NCI-H226 (cell line): ENCODE results near the gene PCBP3.
"Not testable (repeated sequence)": the region's sequence is repeated elsewhere in the genome, so short reads cannot be mapped to it uniquely, and the experiment has no call there.

Source experiments
- DNase-seq: peaks from one replicate; pipeline ENCODE4 v3.0.0-alpha.2; 2015

Gene PCBP3

DNA sequence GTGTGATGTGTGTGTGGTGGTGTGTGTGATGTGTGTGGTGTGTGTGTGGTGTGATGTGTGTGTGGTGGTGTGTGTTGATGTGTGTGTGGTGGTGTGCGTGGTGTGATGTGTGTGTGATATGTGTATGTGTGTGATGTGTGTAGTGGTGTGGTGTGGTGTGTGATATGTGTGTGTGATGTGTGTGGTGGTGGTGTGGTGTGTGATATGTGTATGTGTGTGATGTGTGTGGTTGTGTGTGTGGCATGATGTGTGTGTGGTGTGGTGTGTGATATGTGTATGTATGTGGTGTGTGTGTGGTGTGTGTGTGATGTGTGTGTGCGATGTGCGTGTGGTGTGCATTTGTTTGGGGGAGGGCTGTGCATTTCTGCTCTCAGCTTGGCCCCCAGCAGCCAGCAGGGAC is 7.1 kb upstream of the PCBP3 start:
- DNase-seq = no peak

GRCh38 chr21:45636951-45637646 is 6.4 kb upstream of the PCBP3 start:
- DNase-seq = no peak

DNA sequence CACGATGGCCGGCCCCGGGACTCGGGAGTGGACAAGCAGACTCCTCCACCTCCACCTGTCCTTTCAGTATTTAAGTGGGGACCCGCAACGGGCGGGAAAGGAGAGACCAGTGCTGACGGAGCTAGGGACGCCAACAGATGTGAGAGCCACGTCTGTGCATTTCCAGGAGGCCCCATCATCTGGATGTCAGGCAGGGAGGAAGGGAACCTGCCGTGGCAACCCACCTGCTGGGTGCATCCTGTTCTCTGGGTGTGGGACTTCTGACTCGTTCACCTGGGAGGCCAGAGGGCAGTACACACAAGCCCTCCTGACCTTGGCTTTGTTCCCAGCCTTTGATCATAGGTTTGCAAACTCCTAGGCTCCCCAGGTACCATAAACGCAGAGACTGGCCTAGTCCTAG is 5.6 kb upstream of the PCBP3 start:
- no peak for DNase-seq

GRCh38 chr21:45638707-45639106 is 4.8 kb upstream of the PCBP3 start:
- no peak for DNase-seq

DNA sequence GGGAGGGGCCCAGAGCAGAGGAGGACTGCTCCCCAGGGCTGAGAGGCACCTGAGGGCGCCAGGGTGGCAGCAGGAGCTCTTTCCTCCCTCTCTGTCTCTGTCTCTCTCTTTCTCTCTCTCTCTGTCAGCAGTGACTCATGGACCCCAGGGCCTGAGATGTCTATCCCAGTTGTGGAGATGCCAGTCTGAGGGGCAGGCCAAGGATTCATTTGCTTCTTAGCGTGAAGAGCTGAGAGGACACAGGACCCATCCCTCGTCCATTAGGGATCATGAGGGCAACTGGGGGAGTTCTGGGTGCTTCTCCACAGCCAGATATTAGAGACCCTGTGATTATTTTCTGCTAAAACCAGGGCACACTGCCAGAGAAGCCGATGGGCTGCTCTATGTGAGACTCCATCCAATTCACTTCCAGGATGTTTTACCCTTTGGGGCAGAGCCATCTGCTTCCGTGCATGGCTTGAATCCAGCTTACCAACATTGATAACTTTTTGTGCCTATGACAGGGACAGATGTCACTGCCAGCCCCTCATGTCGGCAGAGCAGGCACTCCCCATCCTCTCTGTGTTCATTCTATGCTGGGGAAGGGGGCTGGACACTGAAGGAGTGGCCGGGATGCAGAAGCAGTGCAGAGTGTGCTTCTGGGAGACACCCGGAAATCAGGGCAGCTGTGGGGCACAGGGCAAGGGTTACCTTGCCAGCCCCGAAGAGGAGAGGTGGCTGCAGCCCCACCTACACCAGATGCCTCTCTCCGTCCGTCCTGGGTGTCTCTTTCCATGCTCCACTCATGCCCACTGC is 4.1 kb upstream of the PCBP3 start:
- DNase-seq = no peak

GRCh38 chr21:45640001-45640887 is 3.3 kb upstream of the PCBP3 start:
- no peak for DNase-seq

- DNase-seq = peak; percentile 43
These were observed 2.5 kb upstream of the PCBP3 start for GRCh38 chr21:45640888-45641479.

GRCh38 chr21:45641480-45642035 is 2.0 kb upstream of the PCBP3 start:
- DNase-seq = no peak

DNA sequence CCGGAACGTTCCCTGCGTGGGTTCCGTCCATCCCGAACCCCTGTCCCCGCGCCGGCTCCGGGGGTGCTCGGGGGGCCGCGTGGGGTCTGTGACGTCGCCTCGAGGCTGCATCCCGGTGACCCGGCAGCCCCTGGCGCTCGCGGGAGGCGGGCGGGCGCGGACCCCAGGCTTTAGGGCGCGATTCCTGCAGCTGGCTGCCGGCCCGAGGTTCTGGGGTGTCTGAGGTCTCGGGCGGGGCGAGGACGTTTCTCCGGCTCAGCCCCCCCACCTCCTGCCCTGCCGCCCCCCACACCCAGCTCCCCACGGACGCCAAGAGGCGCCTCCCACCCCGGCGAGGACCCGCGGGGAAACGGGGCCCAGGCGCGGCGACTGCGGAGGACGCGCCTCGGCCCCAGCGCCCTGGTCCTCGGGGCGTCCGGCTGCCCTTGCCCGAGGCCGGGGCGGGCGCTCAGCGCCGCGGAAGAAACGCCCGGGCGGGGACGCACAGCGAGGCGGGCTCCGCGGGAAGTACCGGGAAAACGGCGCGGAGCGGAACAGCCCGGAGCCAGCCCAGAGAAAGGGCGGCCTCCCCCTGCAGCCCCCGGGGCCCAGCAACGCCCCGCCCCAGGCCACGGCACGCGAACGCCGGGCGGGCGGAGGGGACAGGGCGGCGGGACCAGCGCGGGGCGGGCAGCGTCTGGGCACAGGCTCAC is 1.3 kb upstream of the PCBP3 start:
- no peak for DNase-seq

GRCh38 chr21:45644041-45644906 is 749 bp downstream of the PCBP3 start:
- DNase-seq = no peak

DNA sequence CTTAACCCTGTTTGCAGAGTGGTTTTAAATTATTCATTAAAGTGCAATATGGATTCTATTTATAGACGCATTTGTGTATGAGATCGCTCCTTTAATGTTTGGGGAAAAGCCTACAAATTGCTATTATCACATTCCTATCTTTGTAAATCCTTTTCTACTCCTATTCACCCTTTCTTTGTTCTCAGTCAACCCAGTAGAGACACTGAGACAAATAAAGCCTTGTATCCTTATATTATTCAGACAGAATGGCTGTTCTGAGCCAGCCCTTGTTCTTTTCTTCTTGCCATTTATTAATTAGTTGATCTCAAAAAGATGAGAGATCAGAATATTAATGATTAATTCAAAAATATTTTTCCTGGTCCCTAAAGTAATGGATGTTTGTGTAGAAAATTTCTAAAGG is 8.4 kb downstream of the PCBP3 start:
- no peak for DNase-seq

GRCh38 chr21:45655124-45655523 is 11.6 kb downstream of the PCBP3 start:
- peak; percentile 44 for DNase-seq

DNA sequence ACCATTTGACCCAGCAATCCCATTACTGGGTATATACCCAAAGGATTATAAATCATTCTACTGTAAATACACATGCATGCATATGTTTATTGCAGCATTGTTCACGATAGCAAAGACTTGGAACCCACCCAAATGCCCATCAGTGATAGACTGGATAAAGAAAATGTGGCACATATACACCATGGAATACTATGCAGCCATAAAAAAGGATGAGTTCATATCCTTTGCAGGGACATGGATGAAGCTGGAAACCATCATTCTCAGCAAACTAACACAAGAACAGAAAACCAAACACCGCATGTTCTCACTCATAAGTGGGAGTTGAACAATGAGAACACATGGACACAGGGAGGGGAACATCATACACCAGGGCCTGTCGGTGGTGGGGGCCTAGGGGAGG is 12.6 kb downstream of the PCBP3 start:
- not testable (repeated sequence) for DNase-seq

DNA sequence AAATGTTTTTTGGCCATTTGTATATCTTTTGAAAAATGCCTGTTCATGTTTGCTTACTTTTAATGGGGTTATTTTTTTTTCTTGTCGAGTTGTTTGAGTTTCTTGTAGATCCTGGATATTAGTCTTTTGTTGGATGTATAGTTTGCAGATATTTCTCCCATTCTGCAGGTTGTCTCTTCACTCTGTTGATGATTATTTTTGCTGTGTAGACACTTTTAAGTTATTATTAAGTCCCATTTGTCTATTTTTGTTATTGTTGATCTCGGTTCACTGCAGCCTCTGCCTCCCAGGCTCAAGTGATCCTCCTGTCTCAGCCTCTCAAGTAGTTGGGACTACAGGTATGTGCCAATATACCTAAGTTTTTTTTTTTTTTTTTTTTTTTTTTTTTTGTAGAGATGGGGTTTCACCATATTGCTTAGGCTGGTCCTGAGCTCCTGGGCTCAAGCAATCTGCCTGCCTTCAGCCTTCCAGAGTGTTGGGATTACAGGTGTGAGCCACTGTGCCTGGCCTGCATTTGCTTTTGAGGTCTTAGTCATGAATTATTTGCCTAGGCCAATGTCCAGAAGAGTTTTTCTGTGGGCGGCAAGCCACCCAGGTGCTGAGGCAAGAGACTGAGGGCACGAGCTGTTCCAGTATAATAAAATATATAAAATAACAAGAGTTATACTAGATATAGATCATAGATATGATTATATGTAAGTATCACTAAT is 18.5 kb downstream of the PCBP3 start:
- not testable (repeated sequence) for DNase-seq

DNA sequence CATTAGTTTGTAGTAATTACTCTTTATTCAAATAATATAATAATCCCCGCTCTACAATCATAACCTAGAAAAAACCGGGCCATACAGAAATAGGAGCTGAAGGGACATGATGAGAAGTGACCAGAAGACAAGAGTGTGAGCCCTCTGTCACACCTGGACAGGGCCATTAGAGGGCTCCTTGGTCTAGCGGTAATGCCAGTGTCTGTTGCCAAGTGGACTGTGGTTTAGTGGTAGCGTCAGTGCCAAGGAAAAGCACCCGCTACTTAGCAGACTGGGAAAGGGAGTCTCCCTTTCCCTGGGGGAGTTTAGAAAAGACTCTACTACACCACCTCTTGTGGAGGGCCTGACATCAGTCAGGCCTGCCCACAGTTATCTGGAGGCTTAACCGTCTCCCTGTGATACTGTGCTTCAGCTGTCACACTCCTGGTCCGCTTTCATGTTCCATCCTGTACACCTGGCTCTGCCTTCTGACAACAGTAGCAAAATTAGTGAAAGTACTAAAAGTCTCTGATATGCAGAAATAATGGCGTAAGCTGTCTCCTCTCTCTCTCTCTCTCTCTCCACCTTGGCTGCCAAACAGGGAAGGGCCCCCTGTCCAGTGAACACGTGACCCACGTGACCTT is 19.2 kb downstream of the PCBP3 start:
- DNase-seq = not testable (repeated sequence)

GRCh38 chr21:45669382-45669781 is 25.9 kb downstream of the PCBP3 start:
- DNase-seq = no peak

DNA sequence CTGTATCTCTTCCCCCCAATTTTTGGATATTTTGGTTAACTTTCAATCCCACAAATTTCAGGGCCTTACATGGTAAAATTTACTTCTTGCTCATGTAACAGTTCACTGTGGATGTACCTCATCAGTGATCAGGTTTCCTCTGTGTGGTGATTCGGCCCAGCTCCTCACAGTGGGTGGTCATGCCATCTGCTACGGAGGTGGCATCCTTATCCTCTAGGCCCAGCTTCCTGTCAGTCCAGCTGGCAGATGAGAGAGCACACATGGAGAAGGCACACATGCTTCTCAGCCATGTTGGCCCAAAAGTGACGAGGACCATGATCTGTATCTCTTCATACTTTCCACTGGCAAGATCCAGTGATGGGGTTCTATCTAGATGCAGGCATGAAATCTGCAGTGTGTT is 27.2 kb downstream of the PCBP3 start:
- DNase-seq = no peak

DNA sequence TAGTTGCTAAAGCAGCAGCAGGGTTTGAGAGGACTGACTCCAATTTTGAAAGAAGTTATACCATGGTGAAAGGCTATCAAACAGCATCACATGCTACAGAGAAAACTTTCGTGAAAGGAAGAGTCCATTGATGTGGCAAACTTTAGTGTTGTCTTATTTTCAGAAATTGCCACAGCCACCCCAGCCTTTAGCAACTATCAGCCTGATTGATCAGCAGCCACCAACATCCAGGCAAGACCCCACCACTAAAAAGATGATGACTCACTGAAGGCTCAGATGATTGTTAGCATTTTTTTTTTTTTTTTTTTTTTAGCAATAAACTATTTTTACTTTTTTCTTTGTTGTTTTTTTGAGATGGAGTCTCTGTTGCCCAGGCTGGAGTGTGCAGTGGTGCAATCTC is 35.3 kb downstream of the PCBP3 start:
- not testable (repeated sequence) for DNase-seq

DNA sequence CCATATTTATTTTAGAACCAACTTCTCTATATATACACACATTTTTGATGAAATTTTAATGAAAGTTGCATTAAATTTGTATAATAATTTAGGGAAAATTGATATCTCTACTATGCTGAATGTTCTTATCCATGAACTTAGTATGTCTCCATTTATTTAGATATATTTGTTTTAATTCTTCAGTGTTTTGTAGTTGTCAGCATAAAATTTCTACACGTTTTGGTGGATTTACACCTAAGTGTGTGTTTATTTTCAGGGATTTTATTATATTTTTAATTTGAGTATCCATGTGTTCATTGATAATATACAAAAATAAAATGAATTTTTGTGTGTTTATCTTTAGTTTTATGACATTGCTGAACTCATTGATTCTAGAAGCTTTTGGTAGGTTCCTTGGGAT is 36.7 kb downstream of the PCBP3 start:
- no peak for DNase-seq

DNA sequence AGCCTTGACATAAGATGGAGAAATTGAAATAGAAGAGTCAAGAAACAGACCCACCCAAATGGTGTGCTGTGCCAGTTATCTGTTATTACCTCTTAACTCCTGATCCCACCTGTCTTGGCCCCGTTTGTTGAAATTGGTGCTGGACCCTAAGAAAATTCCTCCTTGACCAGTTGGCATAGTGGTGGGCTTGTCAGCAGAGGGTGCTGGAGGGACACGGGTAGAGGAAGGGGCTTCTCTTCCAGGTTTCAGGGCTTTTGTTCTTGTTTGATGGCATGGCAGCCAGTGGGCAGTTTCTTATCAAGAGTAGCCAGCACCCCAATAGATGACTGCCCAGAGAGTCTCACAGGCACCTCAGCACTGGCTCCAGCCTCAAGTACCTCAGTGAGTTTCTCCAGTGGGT is 51.6 kb downstream of the PCBP3 start:
- no peak for DNase-seq
